A549 (cell line): Measurements from ENCODE around the gene BANP. TPM values are rescaled to one million over a fixed set of nuclear protein-coding genes. Genes with fewer than 3 reads are reported as not detected.

Source experiments
- ATAC-seq, 2 experiments: fragments of 200-7000 bp in 1 of 2; fragments of >200 bp in 1 of 2; cut with Nextera tagmentation in 1 of 2; cut with Tn5 transposase in 1 of 2; 3 replicates each; pipeline versions ENCODE4 v1.8.0 to v1.9.1; 2018 to 2020; ENCODE audit warnings: mild to moderate bottlenecking in 1 of 2, moderate library complexity in 1 of 2
- CTCF ChIA-PET: fragments of 300-600 bp; sonication (Branson Sonifier 250); formaldehyde crosslinking; extraction: SDS; loops from one replicate; lab custom pipeline; 2021; ENCODE audit warnings: antibody characterized with exemption, inconsistent platforms; lab: Yijun Ruan, JAX
- POLR2A ChIA-PET: fragments of 350-600 bp; formaldehyde crosslinking; extraction: SDS; loops from one replicate; lab custom pipeline; 2021; ENCODE audit warnings: antibody characterized with exemption, inconsistent platforms; lab: Yijun Ruan, JAX
- DNase-seq, 2 experiments: peaks; one replicate each; pipeline versions ENCODE4 v3.0.0 to v3.0.0-alpha.2; 2011 to 2016; ENCODE audit warnings: low read depth in 1 of 2, low spot score in 1 of 2
- FAIRE-seq: peaks from 2 replicates; lab custom pipeline; 2011; peaks lifted over from hg19 to GRCh38; lab: Jason Lieb, UNC
- H3K27ac ChIP-seq, 2 experiments: fragments of >200 bp; sonication (Bioruptor Twin); formaldehyde crosslinking; 3 replicates each; pipeline ENCODE4 v1.5.1; 2016 to 2017
- H3K4me1 ChIP-seq: fragments of >200 bp; sonication (Bioruptor Twin); formaldehyde crosslinking; 3 replicates; pipeline ENCODE4 v1.6.1; 2016
- H3K4me2 ChIP-seq: fragments of >200 bp; sonication (Bioruptor Twin); formaldehyde crosslinking; 3 replicates; pipeline ENCODE4 v1.6.1; 2016
- H3K4me3 ChIP-seq: fragments of >200 bp; sonication (Bioruptor Twin); formaldehyde crosslinking; 3 replicates; pipeline ENCODE4 v1.5.1; 2016
- H3K9me3 ChIP-seq: fragments of >200 bp; sonication (Bioruptor Twin); formaldehyde crosslinking; 3 replicates; pipeline ENCODE4 v1.6.1; 2016
- BHLHE40 ChIP-seq: IDR thresholded peaks from 2 replicates; pipeline ENCODE4 v1.6.1; 2012; ENCODE audit warnings: low read depth, low read length, inconsistent platforms
- CBX8 ChIP-seq: fragments of 200-600 bp; sonication (generic); IDR thresholded peaks from 2 replicates; pipeline ENCODE4 v1.6.1; 2016
- CEBPB ChIP-seq, 2 experiments: fragments of >200 bp in 1 of 2; sonication (Bioruptor Twin) in 1 of 2; formaldehyde crosslinking in 1 of 2; IDR thresholded peaks; 2 replicates each; pipeline ENCODE4 v1.6.1; 2012 to 2016
- CHD2 ChIP-seq: fragments of 150-350 bp; IDR thresholded peaks from 2 replicates; pipeline ENCODE4 v1.6.1; 2014; ENCODE audit warnings: low read length; ENCODE audit not compliant: partially characterized antibody
- EP300 ChIP-seq, 2 experiments: fragments of >200 bp; sonication (Bioruptor Twin); formaldehyde crosslinking; IDR thresholded peaks; 2 replicates in 1 of 2; 3 replicates in 1 of 2; pipeline ENCODE4 v1.6.1; 2016 to 2017
- ESRRA ChIP-seq: fragments of 150-350 bp; IDR thresholded peaks from 2 replicates; pipeline ENCODE4 v1.6.1; 2014; ENCODE audit warnings: mild to moderate bottlenecking, low read length, borderline replicate concordance
- FOSL2 ChIP-seq, 2 experiments: fragments of 450-650 bp in 1 of 2; fragments of >200 bp in 1 of 2; sonication (Bioruptor Twin) in 1 of 2; formaldehyde crosslinking; IDR thresholded peaks; 2 replicates each; pipeline versions ENCODE4 v1.5.0 to v1.6.1; 2016 to 2020; ENCODE audit warnings: mild to moderate bottlenecking in 1 of 2, moderate library complexity in 1 of 2
- FOXS1 ChIP-seq: fragments of 250-450 bp; sonication (Bioruptor Pico); IDR thresholded peaks from 2 replicates; pipeline ENCODE4 v1.5.0; 2020; ENCODE audit warnings: mild to moderate bottlenecking, moderate library complexity
- HDAC2 ChIP-seq: fragments of 200-600 bp; sonication (generic); IDR thresholded peaks from 2 replicates; pipeline ENCODE4 v1.6.1; 2016
- HOXA7 ChIP-seq: fragments of 250-450 bp; sonication (Bioruptor Pico); IDR thresholded peaks from 2 replicates; pipeline ENCODE4 v1.5.0; 2020; ENCODE audit warnings: mild to moderate bottlenecking, moderate library complexity
- KDM1A ChIP-seq: fragments of 200-600 bp; sonication (generic); IDR thresholded peaks from 2 replicates; pipeline ENCODE4 v1.6.1; 2016; ENCODE audit warnings: low read depth, mild to moderate bottlenecking
- MAZ ChIP-seq: fragments of 150-350 bp; IDR thresholded peaks from 2 replicates; pipeline ENCODE4 v1.6.1; 2014; ENCODE audit warnings: antibody characterized with exemption, low read depth, low read length, borderline replicate concordance
- POLR2AphosphoS2 ChIP-seq: conservative IDR thresholded peaks from 2 replicates; pipeline ENCODE4 v1.6.1; 2012; ENCODE audit warnings: low read length, improper control_type of control experiment, inconsistent platforms
- RARB ChIP-seq: fragments of 250-450 bp; sonication (Bioruptor Pico); IDR thresholded peaks from 2 replicates; pipeline ENCODE4 v1.8.0; 2021; ENCODE audit warnings: mild to moderate bottlenecking, moderate library complexity
- RFX5 ChIP-seq: fragments of 450-650 bp; IDR thresholded peaks from 2 replicates; pipeline ENCODE4 v1.7.1; 2014; ENCODE audit warnings: antibody characterized with exemption, mild to moderate bottlenecking, moderate library complexity
- SREBF2 ChIP-seq: fragments of 450-650 bp; IDR thresholded peaks from 2 replicates; pipeline ENCODE4 v1.6.1; 2014; ENCODE audit warnings: mild to moderate bottlenecking, moderate library complexity
- ZC3H11A ChIP-seq: fragments of 450-650 bp; IDR thresholded peaks from 2 replicates; pipeline ENCODE4 v1.6.1; 2014; ENCODE audit warnings: antibody characterized with exemption, mild to moderate bottlenecking
- ZFP36 ChIP-seq: fragments of 450-650 bp; IDR thresholded peaks from 2 replicates; pipeline ENCODE4 v1.6.1; 2014; ENCODE audit warnings: borderline replicate concordance; ENCODE audit not compliant: partially characterized antibody
- ZSCAN20 ChIP-seq: fragments of 250-450 bp; sonication (Bioruptor Pico); IDR thresholded peaks from 2 replicates; pipeline ENCODE4 v1.8.0; 2022; ENCODE audit warnings: mild to moderate bottlenecking, moderate library complexity
- WGBS: methylation state at CpG from one replicate; pipeline ENCODE4 v1.1.6; 2017; ENCODE audit errors: missing lambda C conversion rate; 5-methylcytosine and 5-hydroxymethylcytosine counted together
- polyA plus RNA-seq, 4 experiments: library from polyadenylated mRNA; depleted of rRNA in 3 of 4; stranded (reverse); fragments of >200 nt; fragmentation: RNase III in 1 of 4; extraction: RNeasy Plus Mini Kit Qiagen cat#74134 plus additional on column Dnase treatment in 1 of 4; gene quantifications; 2 replicates in 3 of 4; 3 replicates in 1 of 4; pipeline ENCODE4 v1.2.3, GENCODE V29; 2011 to 2017
- TF ChIP-seq, protein P1 (sequence below): fragments of >200 bp; sonication (Bioruptor Twin); formaldehyde crosslinking; IDR thresholded peaks from 3 replicates; pipeline ENCODE4 v1.6.1; 2016
- TF ChIP-seq, protein P2 (sequence below): fragments of >200 bp; sonication (Bioruptor Twin); formaldehyde crosslinking; IDR thresholded peaks from 3 replicates; pipeline ENCODE4 v1.5.1; 2016
- TF ChIP-seq, protein P3 (sequence below): fragments of >200 bp; sonication (Bioruptor Twin); formaldehyde crosslinking; IDR thresholded peaks from 2 replicates; pipeline ENCODE4 v1.6.1; 2016
- TF ChIP-seq, protein P4 (sequence below): fragments of 150-350 bp; IDR thresholded peaks from 2 replicates; pipeline ENCODE4 v1.6.1; 2014; ENCODE audit warnings: low read depth, mild to moderate bottlenecking, low read length
- TF ChIP-seq, protein P5 (sequence below): fragments of 250-450 bp; sonication (Bioruptor Pico); IDR thresholded peaks from 2 replicates; pipeline ENCODE4 v1.5.0; 2020; ENCODE audit warnings: low read depth, mild to moderate bottlenecking, moderate library complexity
- TF ChIP-seq, protein P6 (sequence below): IDR thresholded peaks from 2 replicates; pipeline ENCODE4 v1.6.1; 2012
- TF ChIP-seq, protein P7 (sequence below): fragments of 450-650 bp; IDR thresholded peaks from 2 replicates; pipeline ENCODE4 v1.6.1; 2014; ENCODE audit warnings: antibody characterized with exemption

Gene BANP
- polyA plus RNA-seq, 2 of the 4 experiments (the other 2 are of a cell fraction) = 17.1 to 17.2 TPM

DNA sequence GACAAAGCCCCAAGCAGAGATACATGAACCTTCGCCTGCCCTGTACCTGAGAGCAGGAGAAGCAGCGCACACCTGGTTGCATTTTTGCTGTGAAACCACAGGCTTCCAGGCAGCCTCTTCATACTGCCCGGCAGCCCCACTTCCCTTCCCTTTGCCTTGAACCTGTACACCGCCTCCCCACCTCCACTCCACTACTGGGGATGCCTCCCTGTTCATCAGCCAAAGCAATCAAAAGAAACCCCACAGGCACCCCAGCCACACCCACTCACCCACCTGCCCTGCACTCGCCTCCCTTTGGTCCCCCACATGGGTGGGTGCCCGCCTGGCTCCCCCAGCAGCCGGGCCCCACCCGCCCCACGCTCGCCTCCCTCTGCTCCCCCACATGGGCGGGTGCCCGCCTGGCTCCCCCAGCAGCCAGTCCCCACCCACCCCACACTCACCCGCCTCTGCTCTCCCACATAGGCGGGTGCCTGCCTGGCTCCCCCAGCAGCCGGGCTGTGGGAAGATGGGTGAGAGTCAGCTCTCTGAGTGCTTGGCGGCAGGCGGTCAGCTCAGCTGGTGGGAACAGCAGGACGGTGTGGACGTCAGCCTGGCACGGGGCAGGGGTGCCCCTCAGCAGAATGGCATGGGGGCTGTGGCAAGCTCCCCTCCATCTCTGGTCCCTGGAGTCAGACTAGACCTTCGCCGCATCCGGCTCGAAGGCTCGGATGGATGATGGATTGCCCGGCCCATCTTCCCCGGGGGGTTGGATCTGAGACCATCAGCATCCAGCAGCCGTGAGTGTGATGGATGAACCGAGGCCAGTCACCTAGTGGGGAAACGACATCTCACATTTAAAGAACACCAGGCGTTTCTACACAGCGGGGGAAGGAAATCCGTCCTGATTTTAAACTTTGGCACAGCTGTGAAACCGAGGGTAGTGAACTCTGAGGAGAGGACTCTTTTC is 135.6 kb downstream of the BANP start:
- no peak overlapping the region for H3K4me3 ChIP-seq
- TF ChIP-seq FOXS1 (CRISPR knock-in tag) = no peak
- TF ChIP-seq ZC3H11A = no peak
- no peak for TF ChIP-seq RFX5
- TF ChIP-seq FOSL2 (IDR thresholded peaks at IDR 0.05) = no peak
- TF ChIP-seq FOSL2 (CRISPR knock-in tag; IDR thresholded peaks at IDR 0.05) = no peak
- TF ChIP-seq HOXA7 (CRISPR knock-in tag) = no peak
- no peak for TF ChIP-seq SREBF2
- TF ChIP-seq KDM1A = no peak
- TF ChIP-seq HDAC2 = no peak
- TF ChIP-seq CHD2 = no peak
- no peak for TF ChIP-seq EP300 (IDR thresholded peaks at IDR 0.05)
- TF ChIP-seq, protein P1, sequence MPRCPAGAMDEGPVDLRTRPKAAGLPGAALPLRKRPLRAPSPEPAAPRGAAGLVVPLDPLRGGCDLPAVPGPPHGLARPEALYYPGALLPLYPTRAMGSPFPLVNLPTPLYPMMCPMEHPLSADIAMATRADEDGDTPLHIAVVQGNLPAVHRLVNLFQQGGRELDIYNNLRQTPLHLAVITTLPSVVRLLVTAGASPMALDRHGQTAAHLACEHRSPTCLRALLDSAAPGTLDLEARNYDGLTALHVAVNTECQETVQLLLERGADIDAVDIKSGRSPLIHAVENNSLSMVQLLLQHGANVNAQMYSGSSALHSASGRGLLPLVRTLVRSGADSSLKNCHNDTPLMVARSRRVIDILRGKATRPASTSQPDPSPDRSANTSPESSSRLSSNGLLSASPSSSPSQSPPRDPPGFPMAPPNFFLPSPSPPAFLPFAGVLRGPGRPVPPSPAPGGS = no peak
- TF ChIP-seq RARB (CRISPR knock-in tag) = no peak
- TF ChIP-seq, protein P2, sequence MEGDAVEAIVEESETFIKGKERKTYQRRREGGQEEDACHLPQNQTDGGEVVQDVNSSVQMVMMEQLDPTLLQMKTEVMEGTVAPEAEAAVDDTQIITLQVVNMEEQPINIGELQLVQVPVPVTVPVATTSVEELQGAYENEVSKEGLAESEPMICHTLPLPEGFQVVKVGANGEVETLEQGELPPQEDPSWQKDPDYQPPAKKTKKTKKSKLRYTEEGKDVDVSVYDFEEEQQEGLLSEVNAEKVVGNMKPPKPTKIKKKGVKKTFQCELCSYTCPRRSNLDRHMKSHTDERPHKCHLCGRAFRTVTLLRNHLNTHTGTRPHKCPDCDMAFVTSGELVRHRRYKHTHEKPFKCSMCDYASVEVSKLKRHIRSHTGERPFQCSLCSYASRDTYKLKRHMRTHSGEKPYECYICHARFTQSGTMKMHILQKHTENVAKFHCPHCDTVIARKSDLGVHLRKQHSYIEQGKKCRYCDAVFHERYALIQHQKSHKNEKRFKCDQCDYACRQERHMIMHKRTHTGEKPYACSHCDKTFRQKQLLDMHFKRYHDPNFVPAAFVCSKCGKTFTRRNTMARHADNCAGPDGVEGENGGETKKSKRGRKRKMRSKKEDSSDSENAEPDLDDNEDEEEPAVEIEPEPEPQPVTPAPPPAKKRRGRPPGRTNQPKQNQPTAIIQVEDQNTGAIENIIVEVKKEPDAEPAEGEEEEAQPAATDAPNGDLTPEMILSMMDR = no peak
- no peak for TF ChIP-seq BHLHE40
- TF ChIP-seq, protein P3, sequence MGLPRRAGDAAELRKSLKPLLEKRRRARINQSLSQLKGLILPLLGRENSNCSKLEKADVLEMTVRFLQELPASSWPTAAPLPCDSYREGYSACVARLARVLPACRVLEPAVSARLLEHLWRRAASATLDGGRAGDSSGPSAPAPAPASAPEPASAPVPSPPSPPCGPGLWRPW = no peak
- no peak for TF ChIP-seq MAZ
- TF ChIP-seq, protein P4, sequence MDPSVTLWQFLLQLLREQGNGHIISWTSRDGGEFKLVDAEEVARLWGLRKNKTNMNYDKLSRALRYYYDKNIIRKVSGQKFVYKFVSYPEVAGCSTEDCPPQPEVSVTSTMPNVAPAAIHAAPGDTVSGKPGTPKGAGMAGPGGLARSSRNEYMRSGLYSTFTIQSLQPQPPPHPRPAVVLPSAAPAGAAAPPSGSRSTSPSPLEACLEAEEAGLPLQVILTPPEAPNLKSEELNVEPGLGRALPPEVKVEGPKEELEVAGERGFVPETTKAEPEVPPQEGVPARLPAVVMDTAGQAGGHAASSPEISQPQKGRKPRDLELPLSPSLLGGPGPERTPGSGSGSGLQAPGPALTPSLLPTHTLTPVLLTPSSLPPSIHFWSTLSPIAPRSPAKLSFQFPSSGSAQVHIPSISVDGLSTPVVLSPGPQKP = no peak
- no peak for TF ChIP-seq ZSCAN20 (CRISPR knock-in tag)
- no peak for TF ChIP-seq CEBPB (IDR thresholded peaks at IDR 0.05)
- H3K4me1 ChIP-seq = no peaks in the 10 kb centered on the region
- H3K27ac ChIP-seq = no peak overlapping the region
- no peak for DNase-seq
- no peak for FAIRE-seq
- WGBS = 91% methylated on average over 19 of the region's 34 CpGs
- ChIA-PET CTCF (no interaction called here), POLR2A (no interaction called here)
- no peak for ATAC-seq
- H3K4me2 ChIP-seq = no peak overlapping the region
- no peaks in the 10 kb centered on the region for H3K9me3 ChIP-seq

DNA sequence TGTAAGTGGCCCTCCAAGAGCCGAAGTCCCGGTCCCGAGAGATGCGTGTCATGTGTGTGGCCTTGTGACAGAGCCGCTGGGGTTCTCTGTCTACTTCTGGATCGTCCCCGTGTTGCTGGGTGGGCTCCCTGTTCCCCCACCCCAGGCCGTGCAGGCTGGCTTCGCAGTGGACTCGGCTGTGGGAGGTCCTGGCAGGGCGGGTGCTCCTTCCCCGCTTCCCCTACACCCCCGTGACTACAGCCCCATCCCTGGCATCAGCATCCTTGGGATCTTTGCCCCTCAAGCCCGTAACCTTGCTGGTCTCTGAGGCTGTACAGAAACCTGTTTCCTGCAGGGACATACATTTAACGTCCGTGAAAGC is 136.3 kb downstream of the BANP start:
- H3K4me3 ChIP-seq = no peak overlapping the region
- POLR2A ChIA-PET = no interaction called here
- TF ChIP-seq ZFP36 (no peak), EP300 (IDR thresholded peaks at IDR 0.05) (no peak), POLR2AphosphoS2 (no peak), FOXS1 (CRISPR knock-in tag) (no peak), ESRRA (no peak), CBX8 (no peak)
- TF ChIP-seq, protein P5, sequence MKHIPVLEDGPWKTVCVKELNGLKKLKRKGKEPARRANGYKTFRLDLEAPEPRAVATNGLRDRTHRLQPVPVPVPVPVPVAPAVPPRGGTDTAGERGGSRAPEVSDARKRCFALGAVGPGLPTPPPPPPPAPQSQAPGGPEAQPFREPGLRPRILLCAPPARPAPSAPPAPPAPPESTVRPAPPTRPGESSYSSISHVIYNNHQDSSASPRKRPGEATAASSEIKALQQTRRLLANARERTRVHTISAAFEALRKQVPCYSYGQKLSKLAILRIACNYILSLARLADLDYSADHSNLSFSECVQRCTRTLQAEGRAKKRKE (CRISPR knock-in tag) = no peak
- TF ChIP-seq, protein P6, sequence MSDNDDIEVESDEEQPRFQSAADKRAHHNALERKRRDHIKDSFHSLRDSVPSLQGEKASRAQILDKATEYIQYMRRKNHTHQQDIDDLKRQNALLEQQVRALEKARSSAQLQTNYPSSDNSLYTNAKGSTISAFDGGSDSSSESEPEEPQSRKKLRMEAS = no peak
- TF ChIP-seq, protein P7, sequence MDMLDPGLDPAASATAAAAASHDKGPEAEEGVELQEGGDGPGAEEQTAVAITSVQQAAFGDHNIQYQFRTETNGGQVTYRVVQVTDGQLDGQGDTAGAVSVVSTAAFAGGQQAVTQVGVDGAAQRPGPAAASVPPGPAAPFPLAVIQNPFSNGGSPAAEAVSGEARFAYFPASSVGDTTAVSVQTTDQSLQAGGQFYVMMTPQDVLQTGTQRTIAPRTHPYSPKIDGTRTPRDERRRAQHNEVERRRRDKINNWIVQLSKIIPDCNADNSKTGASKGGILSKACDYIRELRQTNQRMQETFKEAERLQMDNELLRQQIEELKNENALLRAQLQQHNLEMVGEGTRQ = no peak
- WGBS = 82% methylated on average over 15 of the region's 16 CpGs
- FAIRE-seq (no peak), ATAC-seq (no peak), DNase-seq (no peak)
- no peak overlapping the region for H3K27ac ChIP-seq
- H3K4me2 ChIP-seq = no peak overlapping the region
- CTCF ChIA-PET = no interaction called here
- no peaks in the 10 kb centered on the region for H3K4me1 ChIP-seq
- H3K9me3 ChIP-seq = no peaks in the 10 kb centered on the region
